ENCODE results near the gene TNFRSF25. TPM values are rescaled to one million over a fixed set of nuclear protein-coding genes. Genes with fewer than 3 reads are reported as not detected.
A peak's percentile ranks its signal among the peaks of the same experiment; 100 is the strongest.

Gene TNFRSF25
- 2.0 and 4.4 TPM in 2 replicates for total RNA-seq (ENCODE audit: low replicate concordance)

- no peak for DNase-seq (ENCODE audit: low read depth)
- TF ChIP-seq, protein P1, sequence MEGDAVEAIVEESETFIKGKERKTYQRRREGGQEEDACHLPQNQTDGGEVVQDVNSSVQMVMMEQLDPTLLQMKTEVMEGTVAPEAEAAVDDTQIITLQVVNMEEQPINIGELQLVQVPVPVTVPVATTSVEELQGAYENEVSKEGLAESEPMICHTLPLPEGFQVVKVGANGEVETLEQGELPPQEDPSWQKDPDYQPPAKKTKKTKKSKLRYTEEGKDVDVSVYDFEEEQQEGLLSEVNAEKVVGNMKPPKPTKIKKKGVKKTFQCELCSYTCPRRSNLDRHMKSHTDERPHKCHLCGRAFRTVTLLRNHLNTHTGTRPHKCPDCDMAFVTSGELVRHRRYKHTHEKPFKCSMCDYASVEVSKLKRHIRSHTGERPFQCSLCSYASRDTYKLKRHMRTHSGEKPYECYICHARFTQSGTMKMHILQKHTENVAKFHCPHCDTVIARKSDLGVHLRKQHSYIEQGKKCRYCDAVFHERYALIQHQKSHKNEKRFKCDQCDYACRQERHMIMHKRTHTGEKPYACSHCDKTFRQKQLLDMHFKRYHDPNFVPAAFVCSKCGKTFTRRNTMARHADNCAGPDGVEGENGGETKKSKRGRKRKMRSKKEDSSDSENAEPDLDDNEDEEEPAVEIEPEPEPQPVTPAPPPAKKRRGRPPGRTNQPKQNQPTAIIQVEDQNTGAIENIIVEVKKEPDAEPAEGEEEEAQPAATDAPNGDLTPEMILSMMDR (IDR thresholded peaks at IDR 0.05; ENCODE audit: insufficient read depth, low read length), result no peak
Measured at GRCh38 chr1:6466023-6466422, at the start of gene TNFRSF25. TNFRSF25 (minus strand) TSS chr1:6466173; CDS start chr1:6466107, 66 bp downstream.

GRCh38 chr1:6515771-6516170, 49.8 kb upstream of the TNFRSF25 start:
- no peak overlapping the region for H3K4me3 ChIP-seq (ENCODE audit: low read depth, low read length)
- TF ChIP-seq, protein P1 (IDR thresholded peaks at IDR 0.05; ENCODE audit: insufficient read depth, low read length), result no peak
- DNase-seq (ENCODE audit: low read depth), result no peak

More at GRCh38 chr1:6466023-6466422, at the start of gene TNFRSF25:
- H3K4me3 ChIP-seq (ENCODE audit: low read depth, low read length), result no peak within 1 kb of the TSS

- H3K4me3 ChIP-seq (ENCODE audit: low read depth, low read length), result no peak overlapping the region
- TF ChIP-seq, protein P1 (IDR thresholded peaks at IDR 0.05; ENCODE audit: insufficient read depth, low read length), result no peak
- DNase-seq (ENCODE audit: low read depth), result peak; percentile 52
Measured at GRCh38 chr1:6513320-6513801, 47.4 kb upstream of the TNFRSF25 start.

GRCh38 chr1:6512908-6513280, 46.9 kb upstream of the TNFRSF25 start:
- no peak overlapping the region for H3K4me3 ChIP-seq (ENCODE audit: low read depth, low read length)
- TF ChIP-seq, protein P1 (IDR thresholded peaks at IDR 0.05; ENCODE audit: insufficient read depth, low read length), result no peak
- DNase-seq (ENCODE audit: low read depth), result no peak

- no peak overlapping the region for H3K4me3 ChIP-seq (ENCODE audit: low read depth, low read length)
- no peak for DNase-seq (ENCODE audit: low read depth)
- TF ChIP-seq, protein P1 (IDR thresholded peaks at IDR 0.05; ENCODE audit: insufficient read depth, low read length), result no peak
Measured at GRCh38 chr1:6512245-6512907, 46.4 kb upstream of the TNFRSF25 start.

DNA sequence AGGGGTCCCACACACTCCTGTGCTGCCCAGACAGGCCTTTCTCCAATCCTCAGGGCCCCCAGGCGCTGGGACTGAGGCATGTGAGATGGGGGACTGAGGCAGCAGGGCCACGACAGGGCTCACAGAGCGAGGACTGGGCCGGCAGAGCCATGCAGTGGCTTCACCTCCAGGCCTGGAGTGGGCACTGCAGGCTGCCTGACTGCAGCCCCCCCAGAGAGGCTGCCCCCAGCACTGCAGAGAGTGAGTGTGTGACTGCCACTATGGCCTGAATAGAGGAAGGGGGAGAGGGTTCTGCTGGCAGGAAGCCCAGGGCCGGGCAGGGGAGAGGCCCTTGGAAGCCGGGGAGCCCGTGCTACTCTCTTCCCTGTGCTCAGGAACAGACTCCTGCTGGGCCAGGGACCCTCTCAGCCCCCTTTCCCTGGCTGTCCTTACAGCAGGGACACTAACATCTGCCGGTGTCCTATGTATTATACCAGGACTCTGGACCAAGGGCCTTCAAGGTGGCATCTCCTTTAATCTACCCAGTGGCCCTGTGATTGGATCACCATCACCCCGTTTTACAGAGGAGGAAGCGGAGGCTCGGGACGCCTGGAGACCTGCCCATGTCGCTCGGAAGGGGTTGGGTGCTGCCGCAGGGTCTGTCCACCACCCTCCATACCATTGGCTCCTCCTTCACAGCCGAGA, 45.7 kb upstream of the TNFRSF25 start:
- TF ChIP-seq, protein P1 (IDR thresholded peaks at IDR 0.05; ENCODE audit: insufficient read depth, low read length), result no peak
- no peak for DNase-seq (ENCODE audit: low read depth)
- H3K4me3 ChIP-seq (ENCODE audit: low read depth, low read length), result no peak overlapping the region
